HG02943 (cell line): Measurements from ENCODE around the gene TATDN3.
"Not testable (repeated sequence)": the region's sequence is repeated elsewhere in the genome, so short reads cannot be mapped to it uniquely, and the experiment has no call there.

Experiments
- ATAC-seq: cut with Tn5 transposase; IDR thresholded peaks from one replicate; pipeline ENCODE4 v1.9.1; 2021; ENCODE audit warnings: mild to moderate bottlenecking, low read depth, moderate library complexity; ENCODE audit not compliant: unreplicated experiment

The TATDN3 gene

DNA sequence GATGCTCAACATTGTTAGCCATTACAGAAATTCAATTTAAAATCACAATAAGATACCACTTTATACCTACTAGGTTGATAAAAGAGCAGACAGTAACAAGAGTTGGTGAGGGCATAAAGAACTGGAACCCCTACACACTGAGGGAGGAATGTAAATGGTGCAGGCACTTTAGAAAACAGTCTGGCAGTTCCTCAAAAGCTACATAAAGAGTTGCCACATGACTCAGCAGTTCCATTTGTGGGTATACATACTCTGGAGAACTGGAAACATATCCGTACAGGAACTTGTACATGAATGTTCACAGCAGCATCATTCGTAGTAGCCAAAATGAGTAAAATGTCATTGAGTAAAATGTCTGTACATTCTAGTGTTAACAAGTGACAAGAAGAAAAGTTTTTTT, 17.1 kb upstream of the TATDN3 start:
- no peak for ATAC-seq

- ATAC-seq = no peak
Observed at GRCh38 chr1:212775241-212775640, 16.5 kb upstream of the TATDN3 start.

GRCh38 chr1:212777151-212777550, 14.5 kb upstream of the TATDN3 start:
- no peak for ATAC-seq

- ATAC-seq = not testable (repeated sequence)
Observed at GRCh38 chr1:212779086-212779485, 12.6 kb upstream of the TATDN3 start.

DNA sequence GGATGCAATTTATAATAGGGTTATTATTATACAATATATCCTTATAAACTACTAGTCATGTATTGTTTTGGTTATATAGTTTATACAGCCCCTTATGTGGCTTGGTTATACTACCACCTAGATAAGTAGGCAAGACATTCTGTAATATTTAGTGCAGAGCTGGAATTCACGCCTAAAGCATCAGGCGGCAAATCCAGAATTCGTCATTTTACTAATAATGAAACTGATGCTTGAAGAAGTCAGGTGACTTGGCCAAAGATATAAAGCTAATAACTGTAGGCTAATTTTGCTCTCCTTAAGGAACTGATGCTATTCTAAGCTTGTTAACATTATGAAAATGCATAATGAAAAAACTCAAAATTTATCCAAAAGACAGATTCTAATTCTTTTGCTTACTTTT, 10.9 kb upstream of the TATDN3 start:
- ATAC-seq = no peak

DNA sequence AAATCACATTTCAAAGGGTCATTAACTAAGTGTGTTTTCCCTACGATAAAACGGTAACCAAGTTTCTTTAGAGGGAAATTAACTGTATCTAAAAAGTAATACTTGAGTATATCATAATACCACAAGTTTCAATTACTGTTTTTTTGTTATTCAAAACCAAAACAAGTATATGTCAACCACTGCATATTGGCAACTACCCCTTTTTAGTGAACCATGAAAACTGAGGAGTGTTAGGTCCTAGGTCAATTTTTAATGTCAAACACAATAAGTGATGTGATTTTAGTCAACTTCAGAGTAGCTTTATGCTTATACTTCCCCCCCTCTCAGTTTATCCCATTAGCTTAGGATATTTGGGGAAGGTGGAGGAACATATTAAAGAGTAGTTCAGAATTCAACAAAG, 10.5 kb upstream of the TATDN3 start:
- ATAC-seq = no peak

- ATAC-seq = no peak
Observed at GRCh38 chr1:212782422-212783154, 9.1 kb upstream of the TATDN3 start.

- ATAC-seq = no peak
Observed at GRCh38 chr1:212783976-212784375, 7.7 kb upstream of the TATDN3 start.

GRCh38 chr1:212785871-212786270, 5.8 kb upstream of the TATDN3 start:
- no peak for ATAC-seq

GRCh38 chr1:212791261-212791675, 426 bp upstream of the TATDN3 start:
- ATAC-seq = peak; percentile 40

- no peak for ATAC-seq
Observed at GRCh38 chr1:212792396-212792908, 758 bp downstream of the TATDN3 start.

DNA sequence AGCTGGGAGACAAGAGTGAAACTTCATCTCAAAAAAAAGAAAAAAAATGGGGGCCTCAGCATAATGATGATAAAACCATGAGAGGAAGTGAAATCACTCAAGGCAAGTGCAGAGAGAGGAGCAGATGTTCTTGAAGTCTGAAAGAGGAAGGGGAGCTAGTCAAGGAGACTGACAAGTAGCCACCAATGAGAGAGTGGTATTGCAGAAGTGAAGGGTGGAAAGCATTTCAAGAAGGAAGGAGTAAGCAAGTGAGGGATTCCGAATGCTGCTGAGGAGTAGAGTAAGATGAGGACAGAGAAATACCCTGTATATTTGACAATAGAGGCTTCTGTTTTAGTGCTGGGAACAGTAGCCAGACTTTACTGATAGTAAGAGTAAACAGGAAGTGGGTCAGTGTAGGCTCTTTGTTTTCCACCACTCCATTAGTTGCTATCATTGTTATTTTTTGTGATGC, 2.9 kb downstream of the TATDN3 start:
- peak; percentile 74 for ATAC-seq

DNA sequence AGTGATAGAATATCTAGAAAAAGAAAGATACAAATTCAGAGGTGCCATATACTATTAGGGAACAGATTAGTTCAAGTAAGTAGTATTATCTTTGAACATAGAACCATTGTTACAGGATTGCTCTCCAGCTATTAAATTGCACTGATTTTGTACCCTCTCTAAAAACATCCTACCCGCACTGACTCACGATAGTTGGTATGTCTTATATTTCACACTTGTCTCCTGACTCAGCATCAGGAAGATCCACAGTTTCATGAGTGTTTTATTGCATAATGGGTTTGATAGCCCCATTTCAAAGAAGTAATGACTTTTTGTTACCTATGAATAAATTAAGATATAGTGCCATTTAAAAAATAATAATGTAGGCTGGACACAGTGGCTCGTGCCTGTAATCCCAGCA, 6.0 kb downstream of the TATDN3 start:
- ATAC-seq = no peak

GRCh38 chr1:212805767-212806166, 14.1 kb downstream of the TATDN3 start:
- ATAC-seq = no peak

GRCh38 chr1:212814537-212815334, 23.0 kb downstream of the TATDN3 start:
- no peak for ATAC-seq

GRCh38 chr1:212816567-212817278, 25.0 kb downstream of the TATDN3 start:
- ATAC-seq = no peak

GRCh38 chr1:212819726-212820125, 28.0 kb downstream of the TATDN3 start:
- ATAC-seq = no peak

DNA sequence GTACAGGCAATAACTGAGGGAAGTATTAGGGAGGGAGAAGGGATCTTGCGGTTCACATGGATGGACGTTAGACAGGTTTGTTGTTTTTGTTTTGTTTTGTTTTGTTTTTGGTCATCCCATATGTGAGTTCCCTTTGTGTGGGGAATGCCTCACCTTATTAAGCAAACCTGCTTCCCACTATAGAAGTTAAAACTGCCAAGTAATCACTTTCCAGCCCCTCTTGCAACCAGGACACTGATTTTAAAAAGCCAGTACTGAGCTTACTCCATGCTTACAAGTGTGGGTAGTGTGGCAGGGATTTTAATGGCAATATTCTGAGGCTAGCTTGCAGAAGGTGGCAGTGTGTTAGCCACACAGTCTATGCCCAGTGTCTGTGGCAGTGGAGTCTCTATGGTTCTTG, 29.3 kb downstream of the TATDN3 start:
- ATAC-seq = no peak

- ATAC-seq = no peak
Observed at GRCh38 chr1:212822956-212823355, 31.3 kb downstream of the TATDN3 start.

DNA sequence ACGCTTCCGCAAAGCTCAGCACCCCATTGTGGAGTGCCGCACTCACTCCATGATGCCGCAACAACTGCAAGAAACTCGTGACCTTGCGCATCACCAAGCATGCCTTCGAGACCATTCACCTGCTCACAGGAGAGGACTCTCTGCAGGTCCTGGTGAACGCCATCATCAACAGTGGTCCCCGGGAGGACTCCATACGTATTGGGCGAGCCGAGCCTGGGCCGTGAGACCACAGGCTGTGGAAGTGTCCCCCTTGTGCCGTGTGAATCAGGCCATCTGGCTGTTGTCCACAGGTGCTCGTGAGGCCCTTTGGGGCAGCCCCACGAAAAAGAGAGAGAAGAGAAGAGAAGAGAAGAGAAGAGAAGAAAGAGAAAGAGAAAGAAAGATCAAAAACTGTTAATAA, 32.5 kb downstream of the TATDN3 start:
- no peak for ATAC-seq
